ENCODE data around the gene AP5Z1. TPM values are rescaled to one million over a fixed set of nuclear protein-coding genes. Genes with fewer than 3 reads are reported as not detected.

Gene AP5Z1
- total RNA-seq, 1 experiment from 2014 or later: 66.8 TPM

- Histone ChIP-seq H3K27me3 (replicated peaks; ENCODE audit: control insufficient read depth, insufficient read depth, low read length) (no peaks in the 10 kb centered on the region), H3K4me1 (no peaks in the 10 kb centered on the region), H3K4me3 (ENCODE audit: low read depth, low read length) (no peak overlapping the region), H3K36me3 (ENCODE audit: control insufficient read depth, insufficient read depth, low read length) (peaks cover 1% of the 10 kb centered on the region; the same call in 1 of the 2 replicates), H3K9me3 (no peaks in the 10 kb centered on the region)
- CTCF ChIA-PET: no interaction called here
- no TSS peak for BruUV-seq (replicated peaks)
- intact Hi-C loops (cut with micrococcal nuclease; ENCODE audit: unreplicated experiment): no loop called here
- POLR2A ChIA-PET: interaction anchor here (0.5 kb wide), 1 partner anchor 359 kb away, joined by 3 read pairs; no protein-coding TSS in a partner anchor
- H3K27ac Mint-ChIP-seq (ENCODE audit: unreplicated experiment): no peak overlapping the region
- no peak for TF ChIP-seq CTCF (IDR thresholded peaks at IDR 0.05; ENCODE audit: insufficient read depth in 1 of 2, low read depth in 1 of 2, low read length in 1 of 2, severe bottlenecking in 1 of 2, unreplicated experiment in 1 of 2)
- H3K4me3 Mint-ChIP-seq (ENCODE audit: unreplicated experiment): no peak overlapping the region
- DNase-seq: no peak
- no peaks in the 10 kb centered on the region for H3K4me1 Mint-ChIP-seq (ENCODE audit: low read depth, unreplicated experiment)
- H3K27me3 Mint-ChIP-seq (ENCODE audit: insufficient read depth, unreplicated experiment): no peaks in the 10 kb centered on the region
- no peaks in the 10 kb centered on the region for H3K9me3 Mint-ChIP-seq (ENCODE audit: unreplicated experiment)
- peaks cover 27% of the 10 kb centered on the region for H3K36me3 Mint-ChIP-seq (ENCODE audit: insufficient read depth, unreplicated experiment)
Observed at GRCh38 chr7:4781366-4782069, 6.1 kb downstream of the AP5Z1 start.

GRCh38 chr7:4782333-4783291 is 7.2 kb downstream of the AP5Z1 start:
- POLR2A ChIA-PET: interaction anchor here (0.5 kb wide), 1 partner anchor 358 kb away, joined by 3 read pairs; no protein-coding TSS in a partner anchor
- Histone ChIP-seq H3K36me3 (ENCODE audit: control insufficient read depth, insufficient read depth, low read length) (peaks cover 1% of the 10 kb centered on the region; the same call in 1 of the 2 replicates), H3K9me3 (no peaks in the 10 kb centered on the region), H3K4me1 (no peaks in the 10 kb centered on the region), H3K27me3 (replicated peaks; ENCODE audit: control insufficient read depth, insufficient read depth, low read length) (no peaks in the 10 kb centered on the region), H3K4me3 (ENCODE audit: low read depth, low read length) (no peak overlapping the region)
- CTCF ChIA-PET: interaction anchor here (0.8 kb wide), 1 partner anchor 15 kb away, joined by 3 read pairs; no protein-coding TSS in a partner anchor
- no peaks in the 10 kb centered on the region for H3K27me3 Mint-ChIP-seq (ENCODE audit: insufficient read depth, unreplicated experiment)
- no peak for DNase-seq
- H3K4me3 Mint-ChIP-seq (ENCODE audit: unreplicated experiment): no peak overlapping the region
- no TSS peak for BruUV-seq (replicated peaks)
- H3K9me3 Mint-ChIP-seq (ENCODE audit: unreplicated experiment): no peaks in the 10 kb centered on the region
- H3K4me1 Mint-ChIP-seq (ENCODE audit: low read depth, unreplicated experiment): no peaks in the 10 kb centered on the region
- H3K36me3 Mint-ChIP-seq (ENCODE audit: insufficient read depth, unreplicated experiment): peaks cover 23% of the 10 kb centered on the region
- H3K27ac Mint-ChIP-seq (ENCODE audit: unreplicated experiment): no peak overlapping the region
- intact Hi-C loops (cut with micrococcal nuclease; ENCODE audit: unreplicated experiment): no loop called here
- TF ChIP-seq CTCF (IDR thresholded peaks at IDR 0.05; ENCODE audit: insufficient read depth in 1 of 2, low read depth in 1 of 2, low read length in 1 of 2, severe bottlenecking in 1 of 2, unreplicated experiment in 1 of 2): no peak

GRCh38 chr7:4783292-4783652 is 7.8 kb downstream of the AP5Z1 start:
- CTCF ChIA-PET: no interaction called here
- no peaks in the 10 kb centered on the region for H3K27me3 ChIP-seq (replicated peaks; ENCODE audit: control insufficient read depth, insufficient read depth, low read length)
- no peaks in the 10 kb centered on the region for H3K27me3 Mint-ChIP-seq (ENCODE audit: insufficient read depth, unreplicated experiment)

More at GRCh38 chr7:4783292-4783652, 7.8 kb downstream of the AP5Z1 start:
- no TSS peak for BruUV-seq (replicated peaks)
- H3K4me3 Mint-ChIP-seq (ENCODE audit: unreplicated experiment): no peak overlapping the region
- intact Hi-C loops (cut with micrococcal nuclease; ENCODE audit: unreplicated experiment): no loop called here
- H3K4me1 Mint-ChIP-seq (ENCODE audit: low read depth, unreplicated experiment): no peaks in the 10 kb centered on the region
- DNase-seq: no peak
- TF ChIP-seq CTCF (IDR thresholded peaks at IDR 0.05; ENCODE audit: insufficient read depth in 1 of 2, low read depth in 1 of 2, low read length in 1 of 2, severe bottlenecking in 1 of 2, unreplicated experiment in 1 of 2): no peak
- H3K27ac Mint-ChIP-seq (ENCODE audit: unreplicated experiment): no peak overlapping the region
- H3K4me1 ChIP-seq: no peaks in the 10 kb centered on the region
- H3K9me3 Mint-ChIP-seq (ENCODE audit: unreplicated experiment): no peaks in the 10 kb centered on the region
- peaks cover 23% of the 10 kb centered on the region for H3K36me3 Mint-ChIP-seq (ENCODE audit: insufficient read depth, unreplicated experiment)
- no peak overlapping the region for H3K4me3 ChIP-seq (ENCODE audit: low read depth, low read length)
- H3K36me3 ChIP-seq (ENCODE audit: control insufficient read depth, insufficient read depth, low read length): peaks cover 1% of the 10 kb centered on the region; the same call in 1 of the 2 replicates
- H3K9me3 ChIP-seq: no peaks in the 10 kb centered on the region
- POLR2A ChIA-PET: interaction anchor here (1.0 kb wide), 1 partner anchor 8 kb away, joined by 3 read pairs; the partner anchor contains the start of gene AP5Z1

Measured in Caco-2 (cell line).